GM12891 (cell line): ENCODE data around the gene RPS27A.

ENCODE experiments used
- DNase-seq: peaks from one replicate; pipeline ENCODE4 v3.0.0; 2011; ENCODE audit warnings: low spot score; ENCODE audit not compliant: insufficient read length
- FAIRE-seq: peaks from 2 replicates; lab custom pipeline; 2011; peaks lifted over from hg19 to GRCh38; lab: Jason Lieb, UNC
- PAX5 ChIP-seq: IDR thresholded peaks from 2 replicates; pipeline ENCODE4 v1.6.1; 2011; ENCODE audit warnings: low read length, moderate library complexity, mild to moderate bottlenecking; ENCODE audit not compliant: insufficient read depth, severe bottlenecking
- POLR2A ChIP-seq: IDR thresholded peaks from 2 replicates; pipeline ENCODE4 v1.6.1; 2011; ENCODE audit warnings: low read depth, low read length, control low read depth
- POLR2AphosphoS5 ChIP-seq: IDR thresholded peaks from 2 replicates; pipeline ENCODE4 v1.6.1; 2011; ENCODE audit warnings: low read depth, low read length, control low read depth
- POU2F2 ChIP-seq: IDR thresholded peaks from 2 replicates; pipeline ENCODE4 v1.6.1; 2011; ENCODE audit warnings: low read depth, mild to moderate bottlenecking, control low read depth, low read length, moderate library complexity
- SPI1 ChIP-seq: IDR thresholded peaks from 2 replicates; pipeline ENCODE4 v1.6.1; 2011; ENCODE audit warnings: low read depth, low read length, control low read depth
- TAF1 ChIP-seq: IDR thresholded peaks from 2 replicates; pipeline ENCODE4 v1.6.1; 2011; ENCODE audit warnings: low read depth, low read length, control low read depth

RPS27A gene

DNA sequence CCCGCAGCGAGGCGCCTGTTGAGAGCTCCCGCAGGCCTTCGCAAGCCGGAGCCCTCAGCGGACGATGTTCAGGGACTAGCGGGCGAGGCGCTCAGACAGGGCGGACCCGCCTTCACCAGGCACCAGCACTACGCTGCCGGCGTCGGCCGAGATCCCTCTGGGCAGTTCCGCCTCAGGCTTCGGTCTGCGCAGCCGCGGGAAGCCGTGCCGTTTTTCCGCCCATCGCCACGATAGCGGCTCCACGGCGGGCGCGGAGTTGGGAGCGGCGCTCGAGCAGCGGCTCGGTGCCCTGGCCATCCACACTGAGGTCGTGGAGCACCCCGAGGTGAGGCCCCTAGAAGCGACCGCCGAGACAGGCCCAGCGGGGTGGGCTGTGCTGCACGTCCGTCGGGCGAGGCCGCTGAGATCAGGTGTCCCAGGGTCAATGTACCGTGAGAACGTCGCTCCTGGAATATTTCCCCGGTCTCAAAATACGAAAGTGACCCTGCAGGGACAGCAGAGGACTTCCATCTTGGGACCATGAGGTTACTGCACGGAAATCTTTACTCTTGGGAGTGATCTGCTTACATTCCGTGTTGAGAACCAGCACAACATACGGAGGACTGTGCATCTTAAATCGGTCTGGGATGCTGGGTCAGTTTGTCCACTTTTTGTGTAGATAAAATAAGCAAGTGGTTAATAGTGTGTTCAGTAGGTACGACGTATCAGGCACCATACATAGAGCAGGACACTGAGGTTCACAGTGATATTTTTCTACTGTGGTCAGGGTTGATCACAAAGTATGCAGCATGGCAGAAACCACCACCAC is 49.8 kb downstream of the RPS27A start:
- DNase-seq = peak; percentile 73
- TF ChIP-seq TAF1 = no peak; the same call in 1 of the 2 replicates
- no peak for TF ChIP-seq PAX5
- 0 out of 2 replicates have a peak, but pooled peaks have one; percentile 28 for TF ChIP-seq POU2F2
- TF ChIP-seq POLR2A = peak; percentile 81
- peak; percentile 47 for TF ChIP-seq SPI1
- peak; percentile 79 for TF ChIP-seq POLR2AphosphoS5
- FAIRE-seq = peak; percentile 97

DNA sequence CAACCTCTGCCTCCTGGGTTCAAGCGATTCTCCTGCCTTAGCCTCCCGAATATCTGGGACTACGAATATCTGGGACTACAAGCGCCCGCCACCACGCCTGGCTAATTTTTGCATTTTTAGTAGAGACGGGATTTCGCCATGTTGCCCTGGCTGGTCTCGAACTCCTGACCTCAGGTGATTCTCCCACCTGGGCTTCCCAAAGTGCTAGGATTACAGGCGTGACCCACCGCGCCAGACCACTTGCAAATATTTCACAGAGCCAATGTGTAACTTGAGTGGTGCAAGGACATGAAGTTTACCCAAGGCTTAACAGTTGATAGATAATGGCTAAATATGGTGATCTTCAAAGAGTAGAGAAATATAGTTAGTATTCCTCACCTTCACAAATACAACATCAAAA is 50.6 kb downstream of the RPS27A start:
- TF ChIP-seq PAX5 (no peak), TAF1 (no peak), POU2F2 (no peak), SPI1 (no peak), POLR2A (no peak), POLR2AphosphoS5 (no peak)
- FAIRE-seq = no peak

More for the DNA sequence above, 50.6 kb downstream of the RPS27A start:
- no peak for DNase-seq
